ENCODE measurements around the gene ZBTB7C.

The ZBTB7C gene

GRCh38 chr18:48068916-48069445, 340.2 kb downstream of the ZBTB7C start:
- no peak for DNase-seq

GRCh38 chr18:48066225-48066652, 342.9 kb downstream of the ZBTB7C start:
- no peak for DNase-seq

DNA sequence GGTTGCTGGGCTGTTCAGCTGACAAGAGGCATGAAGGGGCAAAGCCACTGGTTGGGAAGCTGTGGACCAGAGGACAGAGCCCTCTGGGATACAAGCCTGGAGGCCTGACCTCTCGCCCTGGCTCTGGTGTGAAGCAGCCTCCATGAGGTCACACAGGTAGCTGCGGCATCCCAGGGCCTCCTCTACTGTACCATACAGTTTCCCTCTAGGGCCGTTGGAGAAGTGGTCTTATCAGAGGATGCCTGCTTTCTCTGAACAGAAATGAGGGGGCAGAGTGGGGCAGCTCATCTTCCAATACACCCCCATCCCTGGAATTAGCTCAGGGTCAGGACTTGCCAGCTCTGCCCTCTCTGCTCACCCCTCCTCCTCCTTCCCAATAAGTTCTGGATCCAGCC, 343.6 kb downstream of the ZBTB7C start:
- DNase-seq = no peak

DNA sequence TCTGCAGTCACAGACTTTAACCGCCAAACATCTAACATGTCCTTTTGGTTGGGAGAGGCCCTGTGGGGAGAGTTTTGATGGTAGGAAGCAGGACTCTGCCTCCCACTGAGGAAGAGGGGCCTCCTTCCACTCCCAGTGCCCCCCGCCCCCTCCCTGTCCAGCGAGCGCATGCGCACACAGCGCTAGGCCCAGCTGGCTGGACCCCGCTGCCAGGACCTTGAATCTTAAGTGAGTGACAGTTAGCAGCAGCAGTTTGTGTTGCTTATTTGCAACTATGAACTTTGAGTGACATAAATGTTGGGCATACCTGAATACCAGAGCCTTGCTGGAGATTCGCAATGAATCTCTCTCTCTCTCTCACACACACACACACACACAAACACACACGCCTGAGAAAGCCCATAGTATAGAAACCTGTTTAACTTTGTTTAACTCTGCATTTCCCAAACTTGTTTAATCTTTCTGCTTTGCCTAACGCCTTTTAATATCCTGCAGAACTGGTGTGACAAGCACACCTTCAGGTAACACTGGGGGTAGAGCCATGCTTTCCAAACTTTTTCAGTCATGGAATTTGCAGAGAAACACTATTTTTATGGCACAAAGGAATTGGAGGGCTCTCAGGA, 344.1 kb downstream of the ZBTB7C start:
- no peak for DNase-seq

GRCh38 chr18:48061781-48062570, 347.2 kb downstream of the ZBTB7C start:
- DNase-seq = no peak

DNA sequence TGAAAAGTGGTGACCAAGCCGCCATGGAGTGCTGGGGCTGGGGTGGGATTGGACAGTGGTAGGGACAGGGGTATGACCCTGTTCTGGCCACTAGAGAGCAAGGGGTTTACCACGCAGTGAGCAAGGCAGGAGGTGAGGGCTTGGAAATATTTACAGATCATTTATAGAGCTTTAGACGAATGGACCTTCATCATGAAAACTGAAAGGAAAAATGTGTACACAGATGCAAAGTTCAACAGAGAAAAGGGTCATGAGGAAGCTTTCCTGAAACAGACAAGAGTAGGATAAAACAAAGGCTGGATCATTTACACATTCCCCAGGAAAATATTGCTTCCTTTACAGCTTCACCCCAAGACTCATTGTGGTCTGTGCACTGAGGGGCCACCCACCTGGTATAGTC, 348.2 kb downstream of the ZBTB7C start:
- DNase-seq = no peak

- DNase-seq = no peak
Observed at GRCh38 chr18:48060346-48060745, 348.8 kb downstream of the ZBTB7C start.

DNA sequence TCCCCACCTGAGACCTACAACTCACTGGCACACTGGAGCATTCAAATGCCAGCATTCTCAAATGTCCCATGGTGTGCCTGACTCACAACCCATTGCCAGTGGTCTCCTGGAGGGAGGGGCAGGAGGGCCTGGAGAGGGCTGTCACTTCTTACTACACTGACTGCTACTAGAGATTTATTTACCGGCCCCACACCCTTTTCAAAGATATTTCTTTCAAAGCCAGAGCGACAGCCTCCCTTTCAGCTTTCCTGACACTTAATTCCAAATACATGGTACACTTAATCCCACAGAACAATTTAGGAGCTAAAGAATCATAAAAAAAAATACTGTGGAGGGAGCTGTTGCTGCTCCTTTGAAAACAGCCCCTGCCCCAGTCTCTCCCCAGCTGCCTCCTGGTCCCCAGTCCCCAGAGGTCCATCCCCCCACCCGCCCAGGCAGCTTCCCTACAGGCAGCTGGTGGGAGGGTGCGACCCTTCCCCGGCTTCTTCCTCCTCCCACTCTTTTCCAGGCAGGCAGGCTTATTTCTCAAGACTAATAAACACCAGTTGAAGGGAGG, 349.6 kb downstream of the ZBTB7C start:
- no peak for DNase-seq

- DNase-seq = no peak
Observed at GRCh38 chr18:48058486-48058885, 350.7 kb downstream of the ZBTB7C start.

- no peak for DNase-seq
Observed at GRCh38 chr18:48057018-48057417, 352.2 kb downstream of the ZBTB7C start.

DNA sequence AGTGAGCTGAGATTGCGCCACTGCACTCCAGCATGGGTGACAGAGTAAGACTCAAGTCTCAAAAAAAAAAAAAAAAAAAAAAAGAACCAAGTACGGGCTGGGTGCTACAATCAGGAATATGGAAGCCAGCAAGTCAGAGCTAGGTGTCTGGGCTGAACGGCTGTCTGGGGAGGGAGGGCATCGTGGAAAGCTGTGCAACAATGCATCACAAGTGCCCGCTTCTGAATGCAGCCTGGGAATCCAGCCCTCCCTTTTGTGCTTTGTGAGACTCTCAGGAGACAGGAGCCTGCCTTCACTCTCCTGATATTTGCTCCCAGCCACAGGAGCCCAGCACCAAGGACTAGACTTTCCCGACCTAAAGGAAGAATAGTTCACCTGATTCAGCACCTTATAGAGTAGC, 353.8 kb downstream of the ZBTB7C start:
- DNase-seq = no peak

GRCh38 chr18:48053881-48054816, 355.0 kb downstream of the ZBTB7C start:
- DNase-seq = no peak

- no peak for DNase-seq
Observed at GRCh38 chr18:48052842-48053241, 356.3 kb downstream of the ZBTB7C start.

DNA sequence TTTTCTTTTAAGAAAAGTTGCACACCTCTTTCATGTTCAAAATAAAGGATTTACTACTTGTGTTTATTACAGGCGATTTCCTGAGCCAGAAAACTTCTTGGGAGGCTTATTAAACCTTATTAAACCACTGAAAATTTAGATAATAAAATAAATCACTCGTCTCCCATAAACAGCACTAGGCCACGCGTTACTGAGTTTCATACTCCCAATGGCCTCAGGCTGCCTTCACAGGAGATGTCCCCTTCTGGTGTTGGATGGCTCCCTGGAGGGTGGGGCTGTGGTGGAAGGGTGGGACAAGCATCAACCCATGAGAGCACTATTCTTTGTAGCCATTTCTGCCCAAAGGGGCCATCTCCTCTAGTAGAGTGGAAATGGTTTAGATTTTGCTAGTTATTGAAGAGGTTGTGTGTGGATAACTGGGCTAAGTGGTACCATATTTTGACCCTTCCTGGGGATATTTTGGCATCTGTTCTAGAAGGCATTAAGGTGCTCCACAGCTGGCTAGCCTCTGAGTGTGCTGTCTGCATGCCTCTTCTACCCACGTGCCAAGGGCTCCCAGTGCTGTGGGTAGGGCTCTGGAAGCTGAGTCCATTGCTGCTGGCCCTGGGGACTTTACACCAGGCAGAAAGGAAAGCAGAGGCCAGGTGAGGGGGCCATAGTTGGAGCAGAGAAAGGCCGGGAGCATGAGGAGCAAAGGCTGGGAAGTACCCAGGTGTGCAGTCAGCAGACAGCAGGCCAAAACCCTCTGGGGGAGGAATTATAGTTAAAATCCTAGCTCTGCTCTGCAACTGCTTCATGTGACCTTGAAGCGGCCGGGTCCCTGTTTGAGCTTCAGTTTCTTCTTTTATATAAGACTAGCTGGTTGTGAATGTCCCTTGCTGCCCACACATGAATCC, 357.0 kb downstream of the ZBTB7C start:
- DNase-seq = no peak

DNA sequence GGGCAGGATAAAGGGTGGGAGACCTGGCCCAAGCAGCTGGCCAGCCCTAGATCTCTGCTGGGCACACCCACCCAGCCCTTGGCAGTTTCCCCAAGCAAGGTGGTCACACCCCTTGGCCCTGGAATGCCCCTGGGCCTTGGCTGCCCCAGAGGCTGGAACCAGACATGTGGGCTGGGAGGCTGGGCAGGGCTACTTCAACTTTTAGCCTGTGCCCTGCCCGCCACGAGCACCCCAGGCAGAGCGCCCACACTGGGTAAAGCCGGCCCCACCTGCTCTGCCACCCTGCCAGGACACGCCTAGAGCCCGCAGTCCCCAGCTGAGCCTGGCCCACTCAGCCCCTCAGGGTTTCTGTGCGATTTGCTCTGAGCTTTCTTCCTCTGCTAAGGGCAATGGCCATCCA, 359.0 kb downstream of the ZBTB7C start:
- no peak for DNase-seq

- no peak for DNase-seq
Observed at GRCh38 chr18:48049757-48050156, 359.4 kb downstream of the ZBTB7C start.

- DNase-seq = no peak
Observed at GRCh38 chr18:48048251-48048650, 360.9 kb downstream of the ZBTB7C start.

DNA sequence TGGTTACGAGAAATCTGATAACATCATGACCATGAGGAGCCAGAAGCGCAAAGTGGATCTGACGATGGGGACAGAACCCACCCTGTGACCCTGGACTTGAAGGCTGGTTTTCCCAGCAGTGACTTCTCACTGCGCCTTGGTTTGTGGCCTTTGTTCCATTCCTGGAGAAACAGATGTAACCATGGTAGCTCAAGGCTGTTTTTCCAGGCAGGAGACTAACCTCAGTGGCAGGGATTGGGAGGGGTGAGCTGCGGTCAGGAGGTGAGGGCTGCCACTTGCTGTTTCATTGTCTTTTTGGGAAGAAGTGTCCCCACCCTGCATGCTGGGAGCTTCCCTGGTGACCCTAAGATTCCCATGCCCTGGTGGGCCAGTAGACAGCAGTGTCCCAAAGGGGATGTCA, 362.3 kb downstream of the ZBTB7C start:
- no peak for DNase-seq

DNA sequence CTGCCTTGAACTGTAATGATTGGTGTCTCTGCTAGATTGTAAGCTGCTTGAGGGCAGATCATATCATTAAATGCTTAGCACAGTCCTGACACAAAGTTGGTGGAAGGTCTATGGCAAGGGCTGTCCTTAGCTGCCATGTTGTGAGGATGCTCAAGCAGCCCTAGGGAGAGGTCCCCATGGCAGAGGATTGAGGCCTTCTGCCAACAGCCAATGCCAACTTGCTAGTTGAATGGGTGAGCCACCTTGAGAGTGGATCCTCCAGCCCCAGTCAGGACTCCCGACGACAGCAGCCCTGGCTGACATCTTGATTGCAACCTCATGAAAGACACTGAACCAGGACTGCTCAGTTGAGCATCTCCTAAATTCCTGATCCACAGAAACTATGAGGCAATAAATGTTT, 363.4 kb downstream of the ZBTB7C start:
- DNase-seq = no peak

GRCh38 chr18:48044944-48045343, 364.2 kb downstream of the ZBTB7C start:
- DNase-seq = no peak
